GM21423 (cell line): ENCODE data around the gene PPP1R13B.

Experiments used
- ATAC-seq: cut with Tn5 transposase; IDR thresholded peaks from one replicate; pipeline ENCODE4 v1.9.1; 2021; ENCODE audit warnings: mild to moderate bottlenecking, moderate library complexity; ENCODE audit not compliant: unreplicated experiment

PPP1R13B gene

DNA sequence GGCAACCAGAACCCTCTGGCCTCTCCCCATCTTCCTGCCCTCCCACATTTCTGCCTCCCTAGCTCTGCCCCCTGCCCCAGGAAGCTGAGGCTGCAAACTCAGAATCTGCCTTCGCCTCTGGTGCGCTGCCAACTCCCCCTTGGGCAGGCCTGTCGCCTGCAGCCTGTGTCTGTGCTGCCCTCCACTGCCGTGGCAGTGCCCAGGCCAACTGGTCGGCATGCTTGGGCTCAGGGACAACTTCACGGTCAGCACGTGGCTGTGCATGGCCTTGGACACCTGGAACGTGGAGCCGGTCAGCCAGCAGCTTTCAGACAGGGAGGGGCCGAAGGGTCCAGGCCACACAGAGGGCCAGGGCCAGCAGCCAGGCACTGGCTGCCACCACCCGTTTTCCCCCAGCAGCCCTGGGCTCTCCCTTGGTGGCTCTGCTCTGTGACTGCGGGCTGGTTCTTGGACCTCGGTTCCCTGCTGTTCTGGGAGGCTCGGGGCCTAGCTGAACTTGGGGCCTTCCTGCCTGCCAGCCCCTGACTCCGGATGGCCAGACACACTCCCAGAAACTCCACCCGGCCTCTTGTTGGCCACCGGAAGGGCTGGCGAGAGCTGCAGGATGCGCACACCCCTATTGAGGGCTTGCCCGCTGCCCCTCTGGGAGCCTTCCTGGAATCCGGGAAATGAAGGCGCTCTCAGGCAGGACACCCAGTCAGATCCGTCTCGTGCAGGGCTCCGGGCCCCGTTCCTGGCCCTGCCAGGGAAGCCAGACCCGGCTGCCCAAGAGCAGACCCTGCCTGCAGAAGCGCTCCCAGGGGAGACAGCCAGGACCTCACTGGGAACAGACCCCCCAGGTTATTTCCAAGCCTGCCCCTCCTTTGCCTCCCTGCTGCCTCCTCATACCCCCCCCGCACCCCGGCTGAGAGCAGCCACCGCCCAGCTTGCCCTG is 34.2 kb upstream of the PPP1R13B start:
- ATAC-seq = no peak

DNA sequence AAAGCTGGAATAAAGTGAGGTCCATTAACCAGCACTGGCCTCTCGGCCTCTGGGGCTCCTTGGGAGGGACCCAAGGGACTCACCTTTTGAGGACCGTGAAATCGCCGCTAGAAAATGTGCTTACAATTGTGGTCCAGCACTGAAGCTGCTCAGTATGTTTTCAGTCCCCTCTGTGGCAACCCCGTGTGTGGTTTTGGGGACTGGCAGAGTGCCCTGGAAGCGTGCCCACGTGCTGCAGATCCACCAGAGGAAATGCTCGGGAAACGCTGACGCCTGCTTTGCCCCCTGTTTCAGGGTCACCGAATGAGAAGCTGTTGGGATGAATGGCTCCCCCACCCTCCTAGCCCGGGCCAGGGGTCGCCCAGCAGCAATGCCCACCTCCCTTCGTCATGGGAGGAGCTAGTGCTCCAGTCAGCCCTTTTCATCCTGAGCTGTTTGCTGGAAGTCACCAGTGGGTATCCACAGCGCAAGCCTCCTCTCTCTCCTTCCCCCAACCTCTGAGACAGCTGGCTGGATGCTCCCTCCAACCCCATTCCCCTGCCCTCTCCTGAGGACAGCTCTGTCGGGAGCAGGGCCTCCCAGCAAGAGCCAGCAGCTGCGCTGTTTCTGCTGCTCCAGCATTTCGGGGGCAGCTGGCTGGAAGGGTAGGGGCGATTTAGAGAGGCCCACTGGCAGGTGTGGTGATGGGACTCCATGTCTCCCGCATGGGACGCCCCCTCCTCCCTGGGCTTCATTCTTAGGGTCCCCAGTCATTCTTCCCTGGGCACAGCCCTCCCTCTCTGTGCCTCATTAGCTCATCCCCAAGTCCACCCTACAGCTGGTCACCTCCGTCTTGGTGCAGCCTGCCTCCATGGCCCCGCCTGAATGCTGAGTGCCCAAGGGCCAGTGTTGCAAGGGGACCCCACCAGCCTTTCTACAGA is 33.2 kb upstream of the PPP1R13B start:
- no peak for ATAC-seq

DNA sequence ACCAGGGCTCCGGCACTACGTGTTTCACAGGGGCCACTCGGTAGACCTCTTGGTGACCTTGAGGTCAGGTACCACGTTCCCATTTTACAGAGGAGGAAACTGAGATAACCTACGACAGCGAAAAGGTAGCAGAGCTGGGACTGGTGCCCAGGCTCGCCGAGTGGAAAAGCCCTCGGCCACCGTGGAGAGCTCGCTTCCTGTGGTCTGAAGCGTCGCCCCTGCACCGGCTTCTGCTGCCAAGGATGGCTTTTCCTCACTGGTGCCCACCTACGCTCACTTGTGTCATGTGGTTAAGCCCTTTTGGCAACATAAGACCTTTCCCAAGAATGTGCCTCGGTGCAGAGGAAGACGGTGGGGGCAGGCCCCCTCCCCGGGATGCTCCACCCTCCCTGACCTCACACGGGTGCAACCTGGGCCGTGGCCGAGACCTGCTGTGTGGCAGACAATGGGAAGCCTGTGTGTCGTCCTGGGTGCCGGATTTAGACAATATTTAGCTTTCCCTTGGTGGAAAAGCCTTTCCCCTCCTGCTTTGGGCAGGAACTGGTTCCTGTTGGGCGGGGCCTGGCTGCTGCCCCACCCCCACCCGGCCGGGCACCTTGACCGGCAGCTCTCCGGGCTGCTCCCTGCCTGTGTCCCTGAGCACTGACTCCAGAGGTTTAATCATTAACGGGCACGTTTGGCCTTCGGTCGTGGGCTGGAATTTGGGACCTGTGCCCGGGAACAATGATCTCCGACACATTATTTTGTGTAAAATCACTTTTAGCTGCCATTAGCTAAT is 32.4 kb upstream of the PPP1R13B start:
- ATAC-seq = no peak

DNA sequence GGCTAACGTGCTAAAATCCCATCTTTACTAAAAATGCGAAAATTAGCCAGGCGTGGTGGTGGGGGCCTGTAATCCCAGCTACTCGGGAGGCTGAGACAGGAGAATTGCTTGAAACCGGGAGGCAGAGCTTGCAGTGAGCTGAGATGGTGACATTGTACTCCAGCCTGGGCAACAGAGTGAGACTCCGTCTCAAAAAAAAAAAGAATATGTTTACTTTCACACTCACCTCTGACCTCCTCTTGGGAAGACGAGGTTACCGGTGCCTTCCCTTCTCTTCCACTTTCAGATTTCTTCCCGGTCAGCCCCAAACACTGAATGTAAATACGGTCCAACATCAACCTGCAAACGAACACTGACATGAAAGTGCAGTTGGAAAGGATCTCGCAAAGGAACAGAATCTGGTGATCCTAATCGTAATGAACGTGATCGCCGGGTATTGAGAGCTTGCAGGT is 31.8 kb upstream of the PPP1R13B start:
- ATAC-seq = no peak

DNA sequence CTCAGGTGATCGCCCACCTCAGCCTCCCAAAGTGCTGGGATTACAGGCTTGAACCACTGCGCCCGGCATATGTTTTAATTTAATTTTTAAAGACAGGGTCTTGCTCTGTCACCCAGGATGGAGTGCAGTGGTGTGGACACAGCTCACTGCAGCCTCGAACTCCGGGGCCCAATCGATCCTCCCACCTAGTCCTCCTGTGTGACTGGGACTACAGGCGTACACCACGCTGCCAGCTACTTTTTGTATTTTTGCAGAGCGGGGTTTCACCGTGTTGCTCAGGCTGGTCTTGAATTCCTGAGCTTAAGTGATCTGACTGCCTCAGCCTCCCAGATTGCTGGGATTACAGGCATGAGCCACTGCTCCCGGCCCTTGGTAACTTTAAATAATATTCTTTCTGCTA is 30.8 kb upstream of the PPP1R13B start:
- no peak for ATAC-seq

DNA sequence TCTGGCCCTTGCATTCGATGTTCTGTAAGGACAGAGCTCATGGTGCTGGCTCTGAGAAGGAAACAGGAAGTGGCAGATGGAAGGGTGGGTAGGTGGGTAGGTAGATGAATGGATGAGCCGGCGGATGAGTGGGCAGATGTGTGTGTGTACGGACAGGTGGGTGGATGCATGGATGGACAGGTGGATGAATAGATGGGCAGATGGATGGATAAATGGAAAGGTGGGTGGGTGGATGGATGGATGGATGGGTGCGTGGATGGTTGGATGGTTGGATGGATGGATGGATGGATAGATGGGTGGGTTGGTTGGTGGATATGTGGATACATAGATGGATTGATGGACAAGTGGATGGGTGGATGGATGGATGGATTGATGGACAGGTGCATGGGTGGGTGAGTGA is 27.6 kb upstream of the PPP1R13B start:
- no peak for ATAC-seq

DNA sequence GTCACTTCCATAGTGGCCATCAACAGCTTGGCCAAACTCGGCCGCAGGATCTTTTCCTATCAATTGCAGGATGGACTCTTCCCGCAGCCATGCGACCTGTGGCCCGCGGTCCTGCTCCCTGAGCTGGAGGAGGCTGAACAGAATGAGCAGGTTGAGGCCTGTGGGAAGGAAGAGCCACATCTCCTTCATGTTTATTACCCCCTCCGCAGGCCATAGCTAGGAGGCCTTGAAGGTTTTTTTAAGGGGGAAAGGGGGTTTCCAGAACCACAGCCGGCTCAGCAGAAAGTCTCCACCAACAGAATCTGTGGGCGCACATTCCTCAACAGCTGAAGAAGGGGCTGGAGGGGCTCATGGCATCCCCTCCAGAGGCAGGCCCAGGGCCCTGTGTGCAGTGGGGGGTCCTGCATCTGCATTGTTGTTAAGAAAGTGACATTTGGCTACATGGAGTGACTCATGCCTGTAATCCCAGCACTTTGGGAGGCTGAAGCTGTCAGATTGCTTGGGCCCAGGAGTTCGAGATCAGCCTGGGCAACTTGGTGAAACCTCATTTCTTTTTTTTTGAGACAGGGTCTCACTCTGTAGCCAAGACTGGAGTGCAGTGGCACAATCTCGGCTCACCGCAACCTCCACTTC is 25.2 kb upstream of the PPP1R13B start:
- ATAC-seq = no peak

DNA sequence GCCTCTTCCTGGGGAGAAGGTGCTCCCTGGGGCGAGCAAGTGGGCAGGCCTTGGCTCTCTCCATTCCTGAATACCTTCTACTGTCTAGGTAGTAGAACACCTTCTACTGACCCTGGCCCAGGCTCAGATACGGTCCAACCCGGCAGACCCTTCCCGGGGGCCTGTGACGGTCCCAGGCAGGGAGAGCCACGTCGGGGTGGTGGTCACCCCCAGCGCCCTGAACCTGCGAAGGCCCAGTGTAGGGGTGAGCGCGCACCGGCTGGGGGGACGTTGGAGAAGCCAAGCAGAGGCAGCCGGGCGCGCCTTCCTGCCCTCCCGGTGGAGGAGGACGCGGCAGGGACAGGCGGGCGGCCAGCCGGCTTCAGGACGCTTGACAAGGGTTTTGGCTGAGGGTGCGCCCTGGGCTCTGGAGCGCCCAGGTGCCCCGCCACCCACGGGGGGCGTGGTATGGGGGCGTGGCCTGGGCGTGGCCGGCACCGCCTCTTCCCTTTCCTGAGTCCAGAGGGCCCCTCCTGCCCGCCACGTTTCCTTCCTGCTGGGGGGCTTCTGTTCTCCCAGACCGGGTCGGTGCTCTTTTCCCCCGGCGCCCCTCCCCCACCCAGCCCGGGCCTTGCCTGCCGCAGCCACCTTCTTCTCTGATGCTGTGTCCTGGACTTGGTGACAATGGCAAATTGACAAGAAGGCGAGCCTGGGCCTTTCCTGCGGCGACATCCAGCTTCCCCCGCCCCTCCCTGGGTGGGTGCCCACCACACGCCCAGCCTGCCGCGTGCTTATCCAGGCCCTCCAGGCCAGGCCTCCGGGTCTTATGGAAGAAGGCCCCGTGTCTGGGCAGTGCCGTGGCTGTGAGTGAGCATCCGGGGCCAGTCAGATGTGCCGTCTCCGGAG is 24.5 kb upstream of the PPP1R13B start:
- ATAC-seq = peak; percentile 78

DNA sequence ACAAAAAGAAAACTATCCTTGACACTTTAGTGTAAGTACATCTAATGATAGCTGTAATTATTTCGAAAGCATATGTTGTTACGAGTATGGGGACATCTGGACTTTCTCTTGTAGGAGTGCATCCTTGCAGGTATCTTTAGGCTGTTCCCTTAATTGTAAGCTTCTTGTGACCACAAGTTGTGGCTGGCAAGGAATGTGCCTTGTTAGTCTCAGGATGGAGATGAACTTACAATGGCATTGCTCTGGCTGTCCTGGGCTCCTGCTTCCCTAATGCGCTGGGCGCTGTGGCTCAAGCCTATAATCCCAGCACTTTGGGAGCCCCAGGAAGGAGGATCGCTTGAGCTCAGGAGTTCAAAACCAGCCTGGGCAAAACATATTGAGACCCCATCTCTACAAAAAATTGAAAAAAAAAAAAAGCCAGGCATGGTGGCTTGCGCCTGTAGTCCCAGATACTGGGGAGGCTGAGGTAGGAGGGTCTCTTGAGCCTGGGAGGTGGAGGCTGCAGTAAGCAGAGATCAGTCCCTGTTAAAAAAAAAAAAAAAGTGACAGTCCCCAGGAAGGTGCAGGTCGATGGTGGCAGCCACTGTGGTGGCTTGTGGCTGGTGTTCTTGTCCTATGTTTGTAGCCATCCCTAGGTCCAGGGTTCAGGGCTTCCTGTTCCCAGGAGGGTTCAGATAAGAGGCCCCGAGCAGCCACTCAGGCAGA is 23.7 kb upstream of the PPP1R13B start:
- no peak for ATAC-seq

DNA sequence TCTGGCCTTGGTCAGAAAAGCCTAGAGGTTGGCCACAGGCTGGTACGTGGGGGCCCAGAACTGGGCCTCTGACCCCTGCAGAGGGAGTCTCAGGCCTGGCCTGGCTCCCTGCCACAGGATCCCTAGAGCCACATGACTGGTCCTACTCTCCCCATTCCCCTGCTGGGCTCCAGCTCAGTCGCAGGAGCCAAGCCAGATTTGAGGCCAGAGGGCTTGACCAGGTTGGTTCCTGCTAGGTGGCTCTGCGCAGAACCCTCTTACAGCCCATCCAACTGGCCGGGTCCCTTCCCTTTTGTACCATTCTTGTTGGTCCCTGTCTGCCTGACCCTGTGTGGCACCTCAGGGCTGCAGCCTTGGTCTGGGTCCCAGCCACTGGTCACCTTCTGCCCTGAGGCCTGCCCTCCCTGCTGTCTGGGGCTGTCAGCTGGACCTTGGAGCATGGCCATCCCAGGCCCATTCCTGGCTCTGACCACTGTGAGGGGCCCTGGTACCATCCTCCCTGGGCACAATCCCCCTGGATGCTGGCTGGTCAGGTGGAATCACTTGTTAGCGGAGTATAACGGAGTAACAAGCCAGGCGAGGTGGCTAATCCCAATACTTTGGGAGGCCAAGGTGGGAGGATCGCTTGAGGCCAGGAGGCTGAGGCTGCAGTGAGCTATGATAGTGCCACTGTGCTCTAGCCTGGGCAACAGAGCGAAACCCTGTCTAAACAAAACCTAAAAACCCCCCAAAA is 22.9 kb upstream of the PPP1R13B start:
- ATAC-seq = no peak

DNA sequence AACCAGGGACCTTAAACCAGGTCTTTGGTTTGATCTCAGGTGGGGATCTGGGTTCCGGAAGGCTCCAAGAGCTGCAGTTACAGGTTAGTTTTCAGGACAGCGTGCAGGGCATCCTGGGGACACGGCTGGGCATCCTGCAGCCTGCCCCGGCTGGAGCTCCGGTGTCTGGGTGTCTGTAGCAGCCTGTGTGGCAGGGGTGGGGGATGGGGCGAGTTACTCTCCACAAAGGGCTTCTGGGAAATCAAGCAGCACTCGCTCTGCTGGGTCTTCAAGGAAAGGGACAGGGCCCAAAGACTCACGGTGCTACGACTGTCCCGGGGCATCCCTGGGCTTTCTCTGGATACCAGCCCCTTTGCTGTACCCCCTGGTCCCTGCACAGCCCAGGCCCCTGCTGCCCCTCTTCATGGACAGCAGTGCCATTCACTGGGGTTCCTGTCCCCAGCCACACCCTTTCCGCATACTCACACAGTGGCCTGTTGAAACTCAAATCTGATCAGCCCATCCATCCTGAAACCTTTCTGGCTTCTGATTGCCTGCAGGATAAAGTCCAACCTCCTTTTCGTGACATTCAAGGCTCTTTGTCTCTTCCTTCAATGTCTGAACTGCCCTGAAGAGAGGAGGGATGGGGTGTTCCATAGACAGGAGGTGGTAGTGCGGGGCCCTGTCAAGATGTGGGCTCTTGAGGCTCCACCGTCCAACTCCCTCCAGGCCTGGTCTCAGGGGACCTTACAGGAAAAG is 22.2 kb upstream of the PPP1R13B start:
- no peak for ATAC-seq

DNA sequence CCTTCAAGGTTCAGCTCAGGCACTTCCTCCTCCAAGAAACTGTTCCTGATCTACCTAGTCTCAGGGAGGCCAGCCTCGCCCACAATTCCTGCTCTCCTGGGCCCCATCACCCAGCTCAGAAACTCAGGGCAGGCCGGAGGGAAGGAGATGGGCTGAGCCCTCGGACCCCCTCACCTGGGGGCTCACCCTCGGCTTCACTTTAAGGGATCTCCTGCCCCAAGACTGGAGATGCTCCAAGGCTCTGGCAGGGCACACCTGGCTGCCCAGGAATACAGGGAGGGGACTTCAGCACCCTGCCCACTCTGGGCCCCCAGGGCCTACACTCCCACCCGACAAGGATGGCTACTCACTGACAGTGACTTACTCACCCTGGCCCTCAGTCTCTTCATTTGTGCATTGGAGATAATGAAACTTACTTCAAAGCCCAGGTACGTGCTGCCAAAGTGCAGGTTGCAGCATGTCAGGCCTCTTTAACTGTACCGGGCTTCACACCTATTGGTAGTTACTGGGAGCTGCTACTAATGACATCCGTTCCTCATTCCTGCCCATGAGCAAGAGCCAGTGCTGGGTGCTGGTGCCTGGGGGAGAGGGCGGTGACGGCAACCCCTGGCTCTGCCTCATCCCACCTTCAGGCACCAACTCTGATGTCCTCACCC is 21.0 kb upstream of the PPP1R13B start:
- ATAC-seq = no peak

DNA sequence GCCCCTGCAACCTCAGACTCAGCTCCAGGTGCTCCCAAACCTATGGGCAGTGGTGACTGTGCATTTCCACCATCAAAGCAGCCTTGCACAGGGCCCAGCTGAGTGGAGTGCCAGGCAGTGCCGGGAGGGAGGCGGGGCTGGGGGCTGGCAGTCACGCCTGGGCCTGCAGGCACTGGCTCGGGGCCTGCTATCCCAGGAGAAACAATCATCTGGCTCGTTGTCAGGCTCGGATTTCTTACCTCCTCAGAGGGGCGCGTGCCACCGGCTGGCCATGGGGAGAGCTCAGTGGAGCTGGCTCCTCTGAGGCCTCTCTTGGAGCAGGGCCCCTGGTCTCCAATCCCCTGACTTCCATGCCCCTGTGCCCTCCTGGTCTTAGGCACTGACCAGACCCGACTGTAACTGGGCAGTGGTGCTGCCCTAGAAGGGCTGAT is 20.2 kb upstream of the PPP1R13B start:
- no peak for ATAC-seq

DNA sequence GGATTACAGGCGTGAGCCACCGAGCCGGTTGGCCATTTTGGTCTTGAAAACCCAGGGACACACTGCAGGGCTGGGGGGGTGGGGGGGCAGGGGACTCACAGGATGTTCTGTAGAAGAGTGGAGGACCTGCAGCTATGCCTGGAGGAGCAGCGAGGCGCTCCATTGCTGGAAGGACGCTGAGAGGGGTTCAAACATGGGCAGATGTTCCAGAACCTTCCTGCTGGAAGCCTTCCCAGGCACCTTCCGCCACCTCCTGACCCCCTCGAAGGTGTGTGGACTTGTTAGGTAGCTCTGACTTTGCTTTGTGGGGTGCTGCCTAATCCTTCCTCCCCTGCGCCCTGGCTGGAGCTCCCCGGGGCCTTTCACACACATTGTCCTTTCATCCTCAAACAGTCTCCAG is 19.6 kb upstream of the PPP1R13B start:
- ATAC-seq = no peak

DNA sequence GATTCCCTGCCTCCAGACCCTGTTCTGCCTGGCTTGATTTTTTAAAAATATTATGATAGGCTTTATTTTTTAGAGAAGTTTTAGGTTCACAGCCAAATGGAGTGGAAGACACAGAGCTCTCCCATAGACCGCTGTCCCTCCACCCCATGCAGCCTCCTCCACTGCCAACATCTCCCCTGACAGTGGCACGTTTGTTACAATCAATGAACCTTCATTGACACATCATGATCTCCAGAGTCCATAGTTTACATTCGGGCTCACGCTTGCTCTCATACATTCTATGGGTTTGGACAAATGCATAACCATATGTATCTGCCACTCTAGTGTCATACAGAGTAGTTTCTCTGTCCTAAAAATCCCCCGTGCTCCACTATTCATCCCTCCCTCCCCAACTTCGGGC is 15.9 kb upstream of the PPP1R13B start:
- ATAC-seq = no peak

DNA sequence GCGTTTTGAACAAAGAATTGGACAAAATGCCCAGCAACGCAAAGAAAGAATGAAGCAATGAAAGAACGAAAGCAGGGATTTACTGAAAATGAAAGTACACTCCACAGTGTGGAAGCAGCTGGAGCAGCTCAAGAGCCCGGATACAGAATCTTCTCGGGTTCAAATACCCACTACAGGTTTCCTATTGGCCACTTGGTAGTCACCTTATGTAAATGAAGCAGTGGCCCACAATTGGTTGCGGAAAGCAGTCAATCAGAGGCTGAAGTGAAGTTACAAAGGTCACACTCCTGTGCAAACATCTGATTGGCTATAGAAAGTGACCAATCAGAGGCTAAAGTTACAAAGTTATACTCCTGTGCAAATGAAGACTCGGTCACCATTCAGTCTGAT is 15.0 kb upstream of the PPP1R13B start:
- ATAC-seq = no peak
